NT2/D1 (cell line): ENCODE results near the gene TIE1.

Source experiments
- DNase-seq: peaks from one replicate; pipeline ENCODE4 v3.0.0-alpha.2; 2011; ENCODE audit warnings: low read depth, low spot score
- H3K27me3 ChIP-seq: 2 replicates; pipeline ENCODE4 v1.6.0; 2011; ENCODE audit warnings: mild to moderate bottlenecking; ENCODE audit not compliant: insufficient read length, insufficient read depth
- H3K36me3 ChIP-seq: 2 replicates; pipeline ENCODE4 v1.6.1; 2011; ENCODE audit warnings: mild to moderate bottlenecking, low read length, mixed read lengths; ENCODE audit not compliant: insufficient read depth, insufficient read length
- H3K4me1 ChIP-seq: 2 replicates; pipeline ENCODE4 v1.5.1; 2011; ENCODE audit not compliant: insufficient read depth, insufficient read length
- H3K4me3 ChIP-seq: 2 replicates; pipeline ENCODE4 v1.5.1; 2011; ENCODE audit warnings: low read depth; ENCODE audit not compliant: insufficient read length
- H3K9ac ChIP-seq: 2 replicates; pipeline ENCODE4 v1.6.0; 2011; ENCODE audit warnings: low read depth; ENCODE audit not compliant: insufficient read length
- H3K9me3 ChIP-seq: 2 replicates; pipeline ENCODE4 v1.5.1; 2011; ENCODE audit warnings: mild to moderate bottlenecking, low read length; ENCODE audit not compliant: insufficient read depth
- SUZ12 ChIP-seq: IDR thresholded peaks from 2 replicates; pipeline ENCODE4 v1.6.1; 2011; ENCODE audit not compliant: insufficient read length, insufficient read depth; ENCODE audit errors: extremely low read depth
- YY1 ChIP-seq: IDR thresholded peaks from 2 replicates; pipeline ENCODE4 v1.6.1; 2011; ENCODE audit not compliant: insufficient read length, insufficient read depth
- ZNF274 ChIP-seq: IDR thresholded peaks from 2 replicates; pipeline ENCODE4 v1.6.1; 2011; ENCODE audit warnings: mild to moderate bottlenecking, low read depth, low read length

Gene TIE1

GRCh38 chr1:43275826-43276620, 24.8 kb upstream of the TIE1 start:
- H3K9ac ChIP-seq: no peak overlapping the region
- H3K9me3 ChIP-seq: no peaks in the 10 kb centered on the region
- no peaks in the 10 kb centered on the region for H3K27me3 ChIP-seq
- no peak for DNase-seq
- H3K4me1 ChIP-seq: peaks cover 6% of the 10 kb centered on the region
- H3K4me3 ChIP-seq: no peak overlapping the region
- no peaks in the 10 kb centered on the region for H3K36me3 ChIP-seq
- TF ChIP-seq YY1 (no peak), SUZ12 (no peak), ZNF274 (no peak)

DNA sequence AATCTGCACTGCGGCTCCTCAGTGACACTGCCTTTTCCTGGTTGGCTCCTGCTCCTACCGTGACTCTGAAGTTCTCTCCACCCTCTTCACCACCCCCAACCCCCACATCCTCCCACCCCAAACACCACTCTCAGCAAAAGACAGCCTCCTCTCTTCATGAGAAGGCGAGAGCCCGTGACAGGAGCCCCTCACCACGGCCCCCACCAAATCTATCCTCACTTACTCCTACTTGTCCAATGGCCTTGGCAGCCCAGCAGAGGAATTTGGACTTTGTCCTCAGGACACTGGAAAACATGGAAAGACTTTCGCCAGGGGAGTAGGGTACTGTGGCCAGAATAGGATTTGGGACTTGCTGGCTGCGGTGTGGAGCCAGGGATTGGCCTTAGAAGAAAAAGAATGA, 24.1 kb upstream of the TIE1 start:
- TF ChIP-seq SUZ12 (no peak), YY1 (no peak), ZNF274 (no peak)
- peaks cover 3% of the 10 kb centered on the region for H3K4me1 ChIP-seq
- H3K27me3 ChIP-seq: no peaks in the 10 kb centered on the region
- H3K9ac ChIP-seq: no peak overlapping the region
- H3K4me3 ChIP-seq: no peak overlapping the region
- no peaks in the 10 kb centered on the region for H3K36me3 ChIP-seq
- DNase-seq: no peak
- no peaks in the 10 kb centered on the region for H3K9me3 ChIP-seq

- H3K4me1 ChIP-seq: peaks cover 2% of the 10 kb centered on the region
- H3K9me3 ChIP-seq: no peaks in the 10 kb centered on the region
- no peak overlapping the region for H3K9ac ChIP-seq
- no peaks in the 10 kb centered on the region for H3K27me3 ChIP-seq
- H3K4me3 ChIP-seq: no peak overlapping the region
- no peak for DNase-seq
- TF ChIP-seq ZNF274 (no peak), SUZ12 (no peak), YY1 (no peak)
- H3K36me3 ChIP-seq: no peaks in the 10 kb centered on the region
Observed at GRCh38 chr1:43277116-43277876, 23.5 kb upstream of the TIE1 start.

GRCh38 chr1:43279161-43279560, 21.6 kb upstream of the TIE1 start:
- Histone ChIP-seq H3K9me3 (no peaks in the 10 kb centered on the region), H3K4me1 (peaks cover 5% of the 10 kb centered on the region), H3K36me3 (no peaks in the 10 kb centered on the region), H3K27me3 (no peaks in the 10 kb centered on the region), H3K9ac (no peak overlapping the region), H3K4me3 (no peak overlapping the region)
- DNase-seq: no peak
- no peak for TF ChIP-seq ZNF274
- no peak for TF ChIP-seq SUZ12
- no peak for TF ChIP-seq YY1

DNA sequence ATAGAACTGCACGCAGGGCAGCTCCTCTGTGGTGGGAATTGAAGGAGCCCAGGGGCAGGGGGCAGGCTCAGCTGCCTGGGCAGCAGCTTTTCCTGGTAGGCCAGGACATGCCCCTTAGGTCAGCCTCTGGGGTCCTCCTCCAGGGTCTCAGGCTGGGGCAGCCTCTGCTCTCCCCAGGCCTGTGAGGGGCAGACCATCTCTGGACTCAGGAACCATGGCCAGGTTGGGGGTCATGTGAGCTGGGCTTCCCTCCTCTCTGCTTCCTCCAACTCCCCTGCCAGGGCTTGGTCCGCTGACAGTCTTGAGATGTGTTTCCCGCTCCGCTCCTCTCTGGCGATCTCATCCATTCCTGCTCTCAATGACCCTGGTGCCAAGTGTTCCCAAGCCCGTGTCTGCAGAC, 21.1 kb upstream of the TIE1 start:
- Histone ChIP-seq H3K27me3 (no peaks in the 10 kb centered on the region), H3K9me3 (no peaks in the 10 kb centered on the region), H3K36me3 (no peaks in the 10 kb centered on the region), H3K4me1 (peaks cover 6% of the 10 kb centered on the region), H3K9ac (no peak overlapping the region), H3K4me3 (no peak overlapping the region)
- TF ChIP-seq SUZ12: no peak
- TF ChIP-seq ZNF274: no peak
- TF ChIP-seq YY1: no peak
- no peak for DNase-seq

- TF ChIP-seq YY1 (no peak), SUZ12 (no peak), ZNF274 (no peak)
- H3K9me3 ChIP-seq: no peaks in the 10 kb centered on the region
- H3K9ac ChIP-seq: no peak overlapping the region
- H3K27me3 ChIP-seq: no peaks in the 10 kb centered on the region
- H3K4me1 ChIP-seq: peaks cover 9% of the 10 kb centered on the region
- no peak overlapping the region for H3K4me3 ChIP-seq
- no peaks in the 10 kb centered on the region for H3K36me3 ChIP-seq
- DNase-seq: no peak
Observed at GRCh38 chr1:43280692-43281091, 20.1 kb upstream of the TIE1 start.

DNA sequence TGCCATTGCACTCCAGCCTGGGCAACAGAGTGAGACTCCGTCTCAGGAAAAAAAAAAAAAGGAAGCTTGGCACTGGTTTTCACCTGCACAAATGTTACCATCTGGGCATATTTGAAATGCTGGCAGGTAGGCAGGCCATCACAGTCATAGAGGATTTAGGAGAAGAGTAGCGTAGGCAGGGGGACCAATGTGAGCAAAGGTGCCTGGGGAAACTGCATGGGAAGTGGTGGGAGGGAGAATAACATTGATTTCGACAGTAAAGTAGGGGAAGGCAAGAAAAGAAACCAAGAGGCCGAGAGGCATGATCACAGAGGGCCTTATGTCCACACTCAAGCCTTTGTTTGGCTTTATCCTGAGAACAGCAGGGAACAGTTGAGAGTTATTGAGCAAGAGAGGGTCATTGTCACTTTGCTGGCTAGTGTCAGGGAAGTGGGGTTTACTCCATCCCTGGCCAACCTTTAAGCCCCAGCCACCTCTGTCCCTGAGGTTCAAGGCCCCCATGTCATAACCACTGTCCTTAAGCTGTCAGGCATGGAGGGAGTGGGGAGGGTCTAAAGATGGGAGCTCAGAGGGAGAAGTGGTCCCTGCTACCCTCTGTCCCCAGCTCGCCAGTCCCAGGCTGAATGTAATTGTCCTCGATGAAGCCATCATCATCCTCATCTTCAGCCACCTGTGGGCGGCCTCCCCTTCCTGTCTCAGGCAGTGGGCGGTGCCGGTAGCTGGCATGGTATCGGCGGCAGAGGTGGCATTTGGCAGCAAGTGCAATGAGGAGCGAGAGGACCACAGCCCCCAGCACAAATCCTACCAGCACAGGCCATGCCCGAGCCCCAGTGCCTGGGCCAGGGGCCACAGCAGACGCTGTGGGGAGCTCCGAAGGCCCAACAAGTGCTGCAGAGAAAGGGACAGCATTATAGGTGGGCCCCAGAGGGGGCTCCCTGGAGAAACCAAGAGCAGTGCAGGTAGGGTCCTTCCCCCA, 18.3 kb upstream of the TIE1 start:
- peaks cover 13% of the 10 kb centered on the region for H3K4me1 ChIP-seq
- no peaks in the 10 kb centered on the region for H3K9me3 ChIP-seq
- no peak overlapping the region for H3K4me3 ChIP-seq
- TF ChIP-seq ZNF274 (no peak), SUZ12 (no peak), YY1 (no peak)
- DNase-seq: no peak
- no peaks in the 10 kb centered on the region for H3K27me3 ChIP-seq
- H3K36me3 ChIP-seq: no peaks in the 10 kb centered on the region
- H3K9ac ChIP-seq: no peak overlapping the region
